GM15510 (cell line): ENCODE data around the gene MDFI.

Experiments used
- POLR2A ChIP-seq: IDR thresholded peaks from 3 replicates; pipeline ENCODE4 v1.6.1; 2011; ENCODE audit warnings: borderline replicate concordance; ENCODE audit not compliant: insufficient read length; ENCODE audit errors: extremely low read depth

The MDFI gene

DNA sequence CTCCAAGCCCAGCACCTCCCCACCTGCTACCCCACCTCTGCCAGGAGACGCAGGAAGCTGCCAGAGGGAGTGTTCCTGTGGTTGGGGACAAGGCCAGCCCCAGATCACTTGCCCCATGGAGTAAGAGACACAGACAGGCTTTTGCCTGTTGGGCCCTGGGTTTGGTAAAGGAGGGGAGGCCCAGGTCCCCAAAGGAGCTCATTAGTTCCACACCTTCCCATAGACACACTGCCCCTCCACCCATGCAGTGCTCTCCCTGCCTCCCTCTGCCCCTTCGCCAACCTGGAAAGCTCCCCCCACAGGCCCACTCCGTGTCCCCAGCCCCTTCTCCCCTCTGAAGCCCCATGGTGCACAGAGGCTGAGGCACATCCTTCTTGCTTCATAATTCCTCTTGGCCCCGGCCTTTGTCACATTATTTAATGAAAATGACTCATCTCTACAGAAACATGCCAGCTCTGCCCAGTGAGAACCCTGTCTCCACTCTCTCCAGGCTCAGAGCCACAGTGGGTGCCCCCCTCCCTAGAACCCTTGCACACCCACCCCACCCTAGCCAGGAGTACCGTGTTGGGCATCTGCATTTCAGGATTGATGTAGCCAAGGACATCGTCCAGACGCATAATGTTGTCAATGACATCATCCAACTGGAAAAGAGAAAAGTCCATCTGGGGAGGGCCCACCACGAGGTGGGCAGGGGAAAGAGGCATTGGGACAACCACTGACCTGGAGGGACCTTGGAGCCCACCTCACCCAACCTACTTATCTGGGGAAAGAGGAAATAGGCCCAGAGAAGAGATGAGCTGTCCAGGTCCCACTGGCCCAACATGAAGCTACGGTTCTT lies 51.1 kb downstream of the MDFI start:
- no peak for TF ChIP-seq POLR2A

DNA sequence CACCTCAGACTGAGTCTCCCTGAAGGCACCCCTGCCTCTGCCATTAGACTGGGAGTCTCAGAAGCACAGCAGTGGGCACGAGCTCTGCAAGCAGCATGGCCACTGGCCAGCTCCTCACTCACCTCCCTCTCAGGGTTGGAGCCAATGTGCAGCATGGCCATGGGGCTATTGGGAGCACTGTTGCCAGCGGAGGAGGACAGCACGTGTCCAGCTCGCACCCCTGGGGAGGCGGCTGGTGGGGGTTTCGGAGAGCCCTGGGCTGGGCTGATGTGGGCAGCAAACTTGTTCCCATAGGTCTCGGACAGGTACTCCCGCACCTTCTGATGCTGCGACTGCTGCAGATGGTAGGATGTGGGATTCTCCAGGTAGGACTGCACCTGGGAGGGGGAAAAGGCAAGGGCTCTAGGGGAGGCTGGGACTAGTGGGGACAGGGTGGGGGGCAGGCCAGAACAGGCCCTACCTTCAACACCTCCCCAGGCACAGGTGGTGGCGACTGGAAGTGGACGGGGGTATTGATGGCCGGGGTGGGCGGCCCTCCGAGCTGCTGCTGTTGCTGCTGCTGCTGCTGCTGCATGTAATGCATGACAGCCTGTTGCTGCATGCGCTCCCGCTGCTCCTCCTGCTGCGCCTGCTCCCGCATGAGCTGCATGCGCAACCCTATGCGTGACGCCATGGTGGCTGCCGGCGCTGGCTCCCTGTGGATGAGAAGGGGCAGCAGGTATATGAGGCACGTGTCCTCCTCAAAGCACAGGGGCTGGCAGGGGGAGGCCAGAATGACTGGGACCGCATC lies 52.5 kb downstream of the MDFI start:
- TF ChIP-seq POLR2A: peak; percentile 10

DNA sequence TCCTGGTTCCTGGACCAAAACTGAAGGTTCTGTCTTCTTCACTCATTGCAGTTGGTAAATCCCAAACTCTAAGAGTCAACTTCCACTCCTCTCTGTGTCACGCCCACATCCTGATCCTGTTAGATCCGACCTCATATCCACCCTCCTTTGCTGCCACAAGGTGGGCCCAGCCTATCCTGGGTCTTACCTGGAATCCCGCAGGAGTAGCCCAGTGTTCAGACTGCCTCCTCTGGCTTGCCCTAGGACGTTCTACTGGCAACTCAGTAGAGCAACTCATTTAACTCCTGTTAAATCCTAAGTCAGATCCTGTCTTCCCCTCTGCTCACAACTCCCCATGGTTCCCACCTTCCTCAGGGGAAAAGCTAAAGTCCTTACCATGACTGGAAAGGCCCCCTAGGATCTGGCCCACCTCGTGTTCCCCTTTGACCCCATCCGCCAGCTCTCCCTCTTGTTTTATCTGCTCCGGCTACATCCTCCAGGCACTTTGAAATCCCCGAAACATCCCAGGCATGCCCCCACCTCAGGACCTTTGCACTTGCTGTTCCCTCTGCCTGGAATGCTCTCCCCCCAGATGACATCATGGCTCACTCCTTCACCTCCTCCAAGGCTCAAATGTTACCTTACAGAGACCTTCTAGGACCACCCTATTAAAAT lies 53.3 kb downstream of the MDFI start:
- peak; percentile 14 for TF ChIP-seq POLR2A

DNA sequence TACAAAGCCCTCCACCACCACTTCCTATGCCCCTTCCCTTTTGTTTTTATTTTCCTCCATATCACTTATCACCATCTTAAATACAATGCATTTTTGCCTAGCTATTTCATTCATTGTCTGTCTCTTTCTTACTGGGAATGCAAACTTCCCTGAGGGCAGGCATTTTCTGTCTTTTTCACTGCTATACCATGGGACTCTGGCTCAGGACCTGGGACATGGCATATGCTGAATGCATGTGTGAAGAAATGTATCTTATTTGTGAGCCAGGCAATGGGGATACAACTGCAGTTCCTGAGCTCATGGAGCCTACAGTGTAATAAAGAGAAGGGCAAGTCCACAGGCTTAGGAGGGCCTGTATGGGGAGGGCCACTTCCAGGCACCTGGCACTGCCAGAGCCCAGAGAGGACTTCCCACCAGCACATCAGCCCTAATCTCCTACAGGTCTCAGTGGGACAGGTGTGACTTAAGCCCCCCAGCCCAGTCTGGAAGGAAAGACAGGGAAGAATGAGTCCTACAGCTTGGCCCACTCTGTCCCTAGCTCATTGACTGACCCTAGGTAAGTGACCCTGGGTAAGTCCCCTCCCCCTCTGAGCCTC lies 53.9 kb downstream of the MDFI start:
- TF ChIP-seq POLR2A: no peak

DNA sequence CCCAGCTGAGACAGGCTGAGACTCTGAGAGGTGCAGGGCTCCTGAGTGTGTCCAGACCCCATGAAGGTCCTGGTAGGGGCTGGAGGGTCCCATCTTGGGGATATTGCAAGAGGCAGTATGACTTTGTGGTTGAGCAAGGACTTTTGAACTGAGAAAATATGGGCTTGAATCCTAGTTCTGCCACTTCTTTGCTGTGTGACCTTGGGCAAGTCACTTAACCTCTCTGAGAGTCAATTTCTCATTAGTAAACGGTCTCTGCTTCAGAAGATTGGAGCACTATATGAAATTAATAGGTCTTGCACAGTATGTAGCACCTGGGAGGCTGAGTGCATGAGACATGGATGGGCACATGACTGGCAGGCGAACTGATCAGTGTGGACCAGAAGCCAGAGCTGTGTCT lies 54.5 kb downstream of the MDFI start:
- TF ChIP-seq POLR2A: no peak

DNA sequence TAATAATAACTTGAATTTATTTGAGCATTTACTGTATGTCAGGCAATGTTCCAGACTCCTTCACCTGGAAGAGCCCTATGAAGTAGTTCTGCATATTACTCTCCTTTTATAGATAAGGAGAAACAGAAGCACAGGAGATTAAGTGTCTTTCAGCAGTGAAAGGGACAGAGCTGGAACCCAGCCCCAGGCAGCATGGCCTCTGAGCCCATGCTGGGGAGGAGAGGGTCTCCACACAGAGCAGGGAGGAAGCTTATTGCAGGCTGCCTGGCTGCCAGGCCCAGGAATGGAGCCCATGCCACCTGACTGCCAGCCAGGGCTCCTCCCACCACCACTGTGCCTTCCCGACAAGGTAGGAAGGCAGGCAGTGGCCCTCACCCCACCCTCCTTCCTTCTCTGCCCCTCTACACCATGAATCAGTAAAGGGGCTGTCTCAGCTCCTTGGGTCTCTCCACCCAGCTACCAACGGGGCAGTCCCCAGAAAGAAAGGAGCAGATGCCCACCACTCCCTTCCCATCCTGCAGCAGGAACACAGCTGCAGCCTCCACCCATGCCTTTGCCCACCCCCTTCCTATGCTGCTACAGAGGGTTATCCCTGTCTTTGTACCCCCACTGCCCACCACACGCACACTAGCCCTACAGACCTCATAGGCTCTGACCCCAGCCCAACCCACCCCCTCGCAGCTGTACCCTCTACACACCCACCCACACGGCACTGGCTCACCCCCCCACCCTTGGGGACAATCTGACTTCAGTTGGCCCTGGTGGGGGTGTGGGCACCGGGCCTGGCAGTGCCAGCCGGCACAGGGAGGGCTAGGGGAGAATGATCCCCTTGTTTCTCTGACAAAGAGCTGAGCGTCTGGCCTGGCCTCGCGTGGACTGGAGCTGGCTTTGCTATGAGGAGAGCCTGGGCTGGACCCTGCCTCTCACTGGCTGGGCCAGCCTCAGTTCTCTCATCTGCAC lies 55.3 kb downstream of the MDFI start:
- TF ChIP-seq POLR2A: no peak

DNA sequence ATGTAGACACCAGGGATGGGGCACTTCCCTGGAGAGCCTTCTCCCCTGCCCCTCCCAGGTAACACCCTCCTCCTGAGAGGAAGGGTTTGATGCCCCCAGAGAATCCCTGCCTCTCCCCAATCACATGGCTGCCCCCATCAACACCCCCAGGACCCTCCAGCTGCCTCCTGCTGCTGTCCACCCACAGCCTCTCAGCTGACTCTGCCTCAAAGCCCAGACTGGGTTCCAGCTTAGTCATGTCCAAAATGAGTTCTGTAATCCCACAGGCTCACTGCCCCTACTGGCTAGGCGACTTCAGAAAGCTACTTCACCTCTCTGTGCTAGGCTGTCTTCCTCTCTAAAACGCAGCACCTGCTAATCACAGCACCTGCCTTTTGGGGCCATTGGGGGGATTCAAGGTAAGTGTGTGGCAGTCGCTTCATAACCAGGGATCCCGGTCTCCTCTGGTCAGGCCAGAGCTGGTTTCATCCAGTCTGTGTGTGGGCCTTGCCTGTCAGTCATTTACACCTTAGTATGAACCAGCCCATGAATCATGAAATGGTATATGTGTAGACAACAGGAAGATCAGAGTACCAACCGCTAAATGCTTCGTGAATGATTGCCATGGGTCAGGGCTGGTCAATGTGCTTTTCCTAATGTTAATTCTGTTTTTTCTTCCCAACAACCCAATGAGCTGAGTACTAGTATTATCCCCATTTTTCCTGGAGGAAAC lies 56.7 kb downstream of the MDFI start:
- TF ChIP-seq POLR2A: no peak

DNA sequence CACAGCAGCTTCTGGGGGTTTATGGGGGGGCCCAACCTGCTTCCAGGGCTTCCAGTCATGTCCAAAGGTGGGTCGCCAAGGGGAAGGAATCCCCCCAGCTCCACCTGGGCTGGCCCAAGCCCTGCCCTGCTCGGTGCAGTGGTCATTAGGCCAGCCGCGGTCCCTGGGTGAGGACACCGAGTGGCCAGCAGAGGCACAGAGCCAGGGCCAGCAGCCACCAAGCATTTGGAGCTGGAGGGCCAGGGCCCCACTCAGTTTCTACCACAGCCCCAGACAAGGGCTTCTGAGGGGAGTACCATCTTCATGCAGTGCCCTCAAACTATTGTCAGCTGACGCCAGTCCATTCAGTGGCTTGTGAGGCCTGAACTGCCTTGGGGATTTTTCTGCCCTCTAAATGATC lies 57.6 kb downstream of the MDFI start:
- no peak for TF ChIP-seq POLR2A

DNA sequence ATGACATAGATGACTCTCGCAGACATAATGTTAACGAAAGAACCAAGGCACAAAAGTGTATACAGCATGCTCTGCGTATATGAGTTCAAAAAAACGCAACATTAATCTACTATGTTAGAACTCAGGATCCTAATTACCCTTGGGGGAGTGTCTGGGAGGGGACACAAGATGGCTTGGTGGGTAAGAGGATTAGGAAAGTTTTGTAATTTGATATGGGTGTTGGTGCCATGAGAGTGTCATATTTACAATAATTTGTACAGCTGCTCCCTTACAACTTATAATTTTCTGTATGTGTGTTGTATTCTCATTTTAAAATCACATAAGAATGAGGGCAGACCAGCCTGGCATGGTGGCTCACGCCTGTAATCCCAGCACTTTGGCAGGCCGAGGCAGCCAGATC lies 58.5 kb downstream of the MDFI start:
- TF ChIP-seq POLR2A: no peak

DNA sequence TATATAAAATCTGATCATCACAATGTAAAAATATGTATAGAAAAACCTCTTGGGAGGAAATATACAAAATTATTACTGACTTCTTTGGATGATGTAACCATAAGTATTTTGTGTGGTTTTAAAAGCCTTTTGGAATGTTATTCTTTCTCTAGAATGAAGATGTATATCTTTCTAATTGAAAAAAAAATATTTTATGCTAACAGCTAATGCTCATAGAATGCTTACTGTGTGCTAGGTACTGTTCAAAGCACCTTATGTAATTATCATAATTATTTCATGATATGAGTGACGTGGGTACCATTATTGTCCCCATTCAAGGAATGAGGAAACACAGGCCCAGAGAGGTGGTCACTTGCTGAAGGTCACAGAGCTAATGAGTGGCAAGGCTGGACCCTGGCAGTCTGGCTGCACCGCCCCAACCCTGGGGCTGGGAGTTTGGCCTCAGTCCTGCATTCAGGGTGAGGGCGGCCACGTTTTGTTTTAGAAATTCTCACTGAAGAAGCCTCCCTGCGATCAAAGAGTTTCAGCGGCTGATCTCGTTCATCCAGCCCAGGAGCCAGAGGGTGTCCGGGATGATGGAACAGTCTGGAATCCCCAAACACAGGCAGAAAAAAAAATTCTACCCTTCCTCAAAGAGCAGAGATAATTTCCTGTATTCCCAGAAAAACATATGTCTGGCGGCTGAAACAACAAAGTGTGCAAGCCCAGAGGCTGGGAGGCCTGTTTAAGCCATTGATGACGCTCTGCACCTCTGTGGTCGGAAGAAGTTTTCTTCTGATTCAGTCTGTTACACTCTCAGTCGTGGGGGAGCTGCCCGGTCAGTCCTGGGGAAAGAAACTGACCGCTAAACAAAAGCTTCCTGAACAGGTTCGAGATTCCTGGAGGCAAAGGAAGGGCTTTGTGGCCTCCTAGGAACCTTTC lies 59.9 kb downstream of the MDFI start:
- no peak for TF ChIP-seq POLR2A

DNA sequence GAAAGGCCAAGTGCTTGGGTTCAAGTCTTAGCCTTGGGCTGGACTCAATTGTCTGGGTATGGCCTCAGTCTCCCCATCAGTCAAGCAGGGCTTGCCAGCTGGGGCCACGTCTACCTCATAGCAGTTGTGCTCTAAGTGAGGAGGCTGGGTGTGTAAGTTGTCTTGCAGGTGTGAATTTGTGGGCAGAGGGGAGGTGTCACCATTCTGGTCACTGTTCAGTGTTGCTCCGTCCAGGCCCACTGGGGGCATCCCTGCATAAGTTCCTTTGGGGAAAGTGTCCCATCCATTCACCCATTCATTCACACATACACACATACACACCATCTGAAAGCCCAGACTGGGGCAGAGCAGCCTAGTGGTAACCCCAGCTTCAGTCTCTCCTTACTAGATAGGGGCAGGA lies 60.8 kb downstream of the MDFI start:
- TF ChIP-seq POLR2A: no peak

DNA sequence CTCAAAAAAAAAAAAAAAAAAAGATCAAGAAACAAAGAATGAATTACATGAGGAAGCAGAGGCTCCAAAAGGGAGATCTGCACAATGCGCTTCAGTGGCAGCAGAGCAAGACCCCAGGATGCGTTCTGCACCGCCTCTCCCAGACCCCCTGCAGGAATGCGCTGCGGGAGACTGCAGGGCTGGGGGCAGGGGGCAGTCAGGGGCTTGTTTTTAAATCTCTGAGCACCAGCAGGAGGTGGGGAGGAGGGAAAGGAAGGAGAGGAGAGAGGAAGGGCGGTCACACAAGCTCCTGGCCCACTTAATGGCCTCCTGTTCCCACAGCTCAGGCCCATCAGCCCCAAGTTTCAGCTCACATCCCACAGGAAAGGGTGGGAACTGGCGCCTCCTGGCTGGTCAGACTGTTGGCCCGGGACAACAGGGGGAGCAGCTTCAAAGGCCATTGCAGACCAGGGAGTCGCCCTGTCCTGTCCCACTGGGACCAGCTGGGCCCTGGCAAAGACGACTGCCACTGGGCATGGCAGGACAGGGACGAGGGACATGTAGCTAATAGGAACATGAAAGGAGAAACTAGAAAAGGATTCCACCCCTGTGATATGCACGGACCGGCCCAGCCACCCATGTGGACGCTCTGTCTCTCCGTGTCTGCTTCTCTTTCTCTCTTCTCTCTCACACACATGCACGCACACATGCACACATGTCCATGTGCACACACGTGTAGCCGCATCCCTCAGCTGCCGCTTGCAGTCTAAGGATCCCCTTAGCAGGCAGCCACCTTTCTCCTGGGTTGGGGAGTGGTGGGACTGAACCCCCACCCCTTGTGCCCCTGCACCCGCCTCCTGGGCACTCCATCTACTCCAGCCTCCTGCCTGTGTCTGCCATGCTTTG lies 62.4 kb downstream of the MDFI start:
- TF ChIP-seq POLR2A: no peak
